Type B pancreatic cell (in vitro differentiated cells): ENCODE data around the gene FRAS1. TPM values are rescaled to one million over a fixed set of nuclear protein-coding genes. Genes with fewer than 3 reads are reported as not detected.
"Not testable (repeated sequence)": the region's sequence is repeated elsewhere in the genome, so short reads cannot be mapped to it uniquely, and the experiment has no call there.

Source experiments
- DNase-seq: peaks from one replicate; pipeline ENCODE4 v3.0.0; 2021; ENCODE audit warnings: mixed read lengths; ENCODE audit not compliant: unreplicated experiment; ENCODE audit errors: extremely low spot score
- H3K27ac Mint-ChIP-seq: 2 replicates; pipeline ENCODE4 v1.8.0; 2021; ENCODE audit warnings: mild to moderate bottlenecking, mixed read lengths
- H3K27me3 Mint-ChIP-seq: 2 replicates; pipeline ENCODE4 v1.8.0; 2021; ENCODE audit warnings: mixed read lengths
- H3K36me3 Mint-ChIP-seq: 2 replicates; pipeline ENCODE4 v1.8.0; 2021; ENCODE audit warnings: mixed read lengths
- H3K4me1 Mint-ChIP-seq: one replicate; pipeline ENCODE4 v1.8.0; 2021; ENCODE audit warnings: mixed read lengths; ENCODE audit not compliant: unreplicated experiment
- H3K4me3 Mint-ChIP-seq: 2 replicates; pipeline ENCODE4 v1.8.0; 2021; ENCODE audit warnings: mild to moderate bottlenecking, mixed read lengths
- H3K9me3 Mint-ChIP-seq: 2 replicates; pipeline ENCODE4 v1.8.0; 2021; ENCODE audit warnings: mixed read lengths
- total RNA-seq: library from RNA; stranded (reverse); gene quantifications from 2 replicates; pipeline ENCODE4 v1.2.1, GENCODE V29; 2021; ENCODE audit warnings: low replicate concordance
- TF ChIP-seq, protein P1 (sequence below): fragments of 200-600 bp; sonication (generic); conservative IDR thresholded peaks from 2 replicates; pipeline ENCODE4 v1.5.0; 2021; ENCODE audit warnings: antibody characterized with exemption, mild to moderate bottlenecking

FRAS1 gene
- total RNA-seq, 1 donor from 2014 or later, result 37.7 TPM

DNA sequence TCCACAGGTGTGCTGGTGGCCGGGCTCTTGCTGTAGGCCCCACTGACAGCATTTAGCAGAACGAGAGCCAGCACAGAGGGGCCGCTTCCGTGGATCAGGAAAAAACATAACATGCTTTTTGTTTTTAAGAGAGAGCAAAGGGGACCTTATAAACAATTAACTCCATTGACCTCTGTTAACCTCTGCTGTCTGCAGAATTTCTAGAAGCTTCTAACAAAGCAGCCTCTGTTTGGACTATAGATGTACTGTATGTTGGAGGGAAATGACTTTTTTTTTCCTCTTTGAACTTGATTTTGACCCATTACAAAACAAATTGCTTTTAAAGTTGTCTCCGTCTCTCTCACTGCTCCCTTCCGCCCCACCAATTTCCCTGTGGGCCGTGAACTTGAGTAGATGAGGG is 210.7 kb downstream of the FRAS1 start:
- no peak overlapping the region for H3K4me3 Mint-ChIP-seq
- peaks cover 13% of the 10 kb centered on the region for H3K9me3 Mint-ChIP-seq
- H3K27me3 Mint-ChIP-seq, result peaks cover 3% of the 10 kb centered on the region
- DNase-seq, result no peak
- TF ChIP-seq, protein P1, sequence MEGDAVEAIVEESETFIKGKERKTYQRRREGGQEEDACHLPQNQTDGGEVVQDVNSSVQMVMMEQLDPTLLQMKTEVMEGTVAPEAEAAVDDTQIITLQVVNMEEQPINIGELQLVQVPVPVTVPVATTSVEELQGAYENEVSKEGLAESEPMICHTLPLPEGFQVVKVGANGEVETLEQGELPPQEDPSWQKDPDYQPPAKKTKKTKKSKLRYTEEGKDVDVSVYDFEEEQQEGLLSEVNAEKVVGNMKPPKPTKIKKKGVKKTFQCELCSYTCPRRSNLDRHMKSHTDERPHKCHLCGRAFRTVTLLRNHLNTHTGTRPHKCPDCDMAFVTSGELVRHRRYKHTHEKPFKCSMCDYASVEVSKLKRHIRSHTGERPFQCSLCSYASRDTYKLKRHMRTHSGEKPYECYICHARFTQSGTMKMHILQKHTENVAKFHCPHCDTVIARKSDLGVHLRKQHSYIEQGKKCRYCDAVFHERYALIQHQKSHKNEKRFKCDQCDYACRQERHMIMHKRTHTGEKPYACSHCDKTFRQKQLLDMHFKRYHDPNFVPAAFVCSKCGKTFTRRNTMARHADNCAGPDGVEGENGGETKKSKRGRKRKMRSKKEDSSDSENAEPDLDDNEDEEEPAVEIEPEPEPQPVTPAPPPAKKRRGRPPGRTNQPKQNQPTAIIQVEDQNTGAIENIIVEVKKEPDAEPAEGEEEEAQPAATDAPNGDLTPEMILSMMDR, result no peak
- H3K27ac Mint-ChIP-seq, result no peak overlapping the region
- peaks cover 15% of the 10 kb centered on the region for H3K4me1 Mint-ChIP-seq
- H3K36me3 Mint-ChIP-seq, result peaks cover 41% of the 10 kb centered on the region

GRCh38 chr4:78268597-78268996 is 211.5 kb downstream of the FRAS1 start:
- peaks cover 37% of the 10 kb centered on the region for H3K36me3 Mint-ChIP-seq
- H3K27ac Mint-ChIP-seq, result no peak overlapping the region
- H3K27me3 Mint-ChIP-seq, result no peaks in the 10 kb centered on the region
- peaks cover 13% of the 10 kb centered on the region for H3K9me3 Mint-ChIP-seq
- TF ChIP-seq, protein P1, result no peak
- no peak overlapping the region for H3K4me3 Mint-ChIP-seq
- peaks cover 15% of the 10 kb centered on the region for H3K4me1 Mint-ChIP-seq
- DNase-seq, result no peak

DNA sequence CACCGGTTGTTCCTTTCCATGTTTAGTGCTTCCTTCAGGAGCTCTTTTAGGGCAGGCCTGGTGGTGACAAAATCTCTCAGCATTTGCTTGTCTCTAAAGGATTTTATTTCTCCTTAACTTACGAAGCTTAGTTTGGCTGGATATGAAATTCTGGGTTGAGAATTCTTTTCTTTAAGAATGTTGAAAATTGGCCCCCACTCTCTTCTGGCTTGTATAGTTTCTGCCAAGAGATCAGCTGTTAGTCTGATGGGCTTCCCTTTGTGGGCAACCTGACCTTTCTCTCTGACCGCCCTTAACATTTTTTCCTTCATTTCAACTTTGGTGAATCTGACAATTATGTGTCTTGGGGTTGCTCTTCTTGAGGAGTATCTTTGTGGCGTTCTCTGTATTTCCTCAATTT is 218.3 kb downstream of the FRAS1 start:
- H3K4me3 Mint-ChIP-seq, H3K9me3 Mint-ChIP-seq, H3K4me1 Mint-ChIP-seq, H3K27me3 Mint-ChIP-seq, DNase-seq, H3K27ac Mint-ChIP-seq: not testable (repeated sequence)
- H3K36me3 Mint-ChIP-seq, result peaks cover 32% of the 10 kb centered on the region

DNA sequence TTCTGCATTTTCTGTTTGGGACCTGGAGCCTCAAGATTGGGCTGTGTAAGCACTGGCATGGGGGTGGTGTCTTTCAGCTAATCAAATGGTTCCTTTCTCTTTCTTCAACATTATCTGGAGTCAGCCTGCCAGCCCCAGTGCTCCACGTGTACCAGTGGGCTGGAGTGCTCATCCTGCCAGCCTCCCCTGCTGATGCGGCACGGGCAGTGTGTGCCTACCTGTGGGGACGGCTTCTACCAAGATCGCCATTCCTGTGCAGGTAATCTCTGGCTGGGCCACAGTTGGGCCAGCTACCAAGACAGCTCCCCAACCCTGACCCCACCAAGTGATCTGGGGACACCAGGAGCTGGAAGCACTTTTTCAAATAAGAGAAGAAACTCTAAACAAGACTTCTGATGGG is 229.2 kb downstream of the FRAS1 start:
- Mint-ChIP-seq H3K9me3 (no peaks in the 10 kb centered on the region), H3K36me3 (peaks cover 35% of the 10 kb centered on the region), H3K27me3 (no peaks in the 10 kb centered on the region), H3K4me3 (no peak overlapping the region), H3K4me1 (peaks cover 19% of the 10 kb centered on the region), H3K27ac (no peak overlapping the region)
- no peak for DNase-seq
- TF ChIP-seq, protein P1, result no peak

GRCh38 chr4:78288327-78288726 is 231.2 kb downstream of the FRAS1 start:
- Mint-ChIP-seq H3K4me3 (no peak overlapping the region), H3K27ac (no peak overlapping the region), H3K27me3 (no peaks in the 10 kb centered on the region), H3K36me3 (peaks cover 36% of the 10 kb centered on the region), H3K4me1 (peaks cover 29% of the 10 kb centered on the region), H3K9me3 (no peaks in the 10 kb centered on the region)
- TF ChIP-seq, protein P1, result no peak
- no peak for DNase-seq

DNA sequence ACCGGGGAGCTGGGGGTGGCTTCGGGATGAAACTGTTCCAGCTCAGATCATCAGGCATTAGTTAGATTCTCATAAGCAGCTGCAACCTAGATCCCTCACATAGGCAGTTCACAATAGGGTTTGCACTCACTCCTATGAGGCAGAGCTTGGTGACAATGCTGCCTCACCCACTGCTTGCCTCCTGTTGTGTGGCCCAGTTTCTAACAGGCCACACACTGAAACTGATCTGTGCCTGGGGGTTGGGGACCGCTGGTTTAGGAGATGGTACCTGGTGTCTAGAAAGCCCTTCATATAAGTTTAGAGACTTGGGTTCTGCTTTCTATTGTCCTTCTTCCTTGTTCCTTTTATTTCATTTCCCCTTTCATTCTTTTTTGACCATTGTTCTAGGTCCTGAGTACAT is 234.2 kb downstream of the FRAS1 start:
- TF ChIP-seq, protein P1, result no peak
- Mint-ChIP-seq H3K4me3 (no peak overlapping the region), H3K4me1 (peaks cover 38% of the 10 kb centered on the region), H3K27me3 (no peaks in the 10 kb centered on the region), H3K36me3 (peaks cover 24% of the 10 kb centered on the region), H3K27ac (no peak overlapping the region), H3K9me3 (no peaks in the 10 kb centered on the region)
- DNase-seq, result no peak
